Adipocyte (in vitro differentiated cells): Measurements from ENCODE around the gene SNAP91.
"Not testable (repeated sequence)": the region's sequence is repeated elsewhere in the genome, so short reads cannot be mapped to it uniquely, and the experiment has no call there.

Experiments
- DNase-seq: peaks from one replicate; pipeline ENCODE4 v3.0.0-alpha.2; 2015; ENCODE audit warnings: low read depth
- H3K27me3 ChIP-seq: replicated peaks from 2 replicates; pipeline ENCODE4 v1.7.0; 2013; ENCODE audit warnings: mild to moderate bottlenecking, low read length, moderate library complexity; ENCODE audit not compliant: control insufficient read depth, insufficient read depth
- H3K36me3 ChIP-seq: 2 replicates; pipeline ENCODE4 v1.7.0; 2013; ENCODE audit warnings: low read length, mild to moderate bottlenecking, moderate library complexity; ENCODE audit not compliant: control insufficient read depth, insufficient read depth, severe bottlenecking
- H3K4me1 ChIP-seq: 2 replicates; pipeline ENCODE4 v1.7.0; 2013; ENCODE audit warnings: mild to moderate bottlenecking, low read length, moderate library complexity; ENCODE audit not compliant: control insufficient read depth, insufficient read depth
- H3K4me3 ChIP-seq: 2 replicates; pipeline ENCODE4 v1.7.0; 2013; ENCODE audit warnings: mild to moderate bottlenecking, low read length, moderate library complexity
- H3K9ac ChIP-seq: 2 replicates; pipeline ENCODE4 v1.7.0; 2013; ENCODE audit warnings: mild to moderate bottlenecking, low read length, moderate library complexity
- H3K9me3 ChIP-seq: 2 replicates; pipeline ENCODE4 v1.7.0; 2013; ENCODE audit warnings: mild to moderate bottlenecking, low read length, moderate library complexity; ENCODE audit not compliant: control insufficient read depth

SNAP91 gene

GRCh38 chr6:83708970-83709747, at the start of gene SNAP91:
TSS of gene SNAP91 (minus strand) at chr6:83709101. CDS start at chr6:83707927, 1,174 bp downstream.
- Histone ChIP-seq H3K4me3 (peak within 1 kb of the TSS; percentile 73), H3K27me3 (peaks cover 28% of the 10 kb centered on the region), H3K4me1 (no peaks in the 10 kb centered on the region), H3K9ac (no peak within 1 kb of the TSS), H3K36me3 (no peaks in the 10 kb centered on the region), H3K9me3 (peaks cover 27% of the 10 kb centered on the region)
- no peak for DNase-seq

- no peak for DNase-seq
- H3K4me1 ChIP-seq = no peaks in the 10 kb centered on the region
- no peaks in the 10 kb centered on the region for H3K27me3 ChIP-seq
- H3K9me3 ChIP-seq = peaks cover 23% of the 10 kb centered on the region
- H3K9ac ChIP-seq = no peak overlapping the region
- H3K36me3 ChIP-seq = no peaks in the 10 kb centered on the region
- no peak overlapping the region for H3K4me3 ChIP-seq
Measured at GRCh38 chr6:83758533-83758932, 49.6 kb upstream of the SNAP91 start.

- Histone ChIP-seq H3K4me3 (no peak overlapping the region), H3K36me3 (no peaks in the 10 kb centered on the region), H3K9ac (no peak overlapping the region), H3K9me3 (peaks cover 33% of the 10 kb centered on the region), H3K27me3 (no peaks in the 10 kb centered on the region), H3K4me1 (no peaks in the 10 kb centered on the region)
- no peak for DNase-seq
Measured at GRCh38 chr6:83757021-83757420, 48.1 kb upstream of the SNAP91 start.

GRCh38 chr6:83756565-83756964, 47.7 kb upstream of the SNAP91 start:
- no peaks in the 10 kb centered on the region for H3K27me3 ChIP-seq
- H3K4me3 ChIP-seq = no peak overlapping the region
- no peak for DNase-seq
- H3K9me3 ChIP-seq = peaks cover 33% of the 10 kb centered on the region
- no peaks in the 10 kb centered on the region for H3K36me3 ChIP-seq
- no peaks in the 10 kb centered on the region for H3K4me1 ChIP-seq
- H3K9ac ChIP-seq = no peak overlapping the region

GRCh38 chr6:83752375-83752774, 43.5 kb upstream of the SNAP91 start:
- H3K36me3 ChIP-seq, H3K4me1 ChIP-seq, H3K27me3 ChIP-seq, H3K4me3 ChIP-seq, DNase-seq, H3K9ac ChIP-seq: not testable (repeated sequence)
- peaks cover 30% of the 10 kb centered on the region for H3K9me3 ChIP-seq

- DNase-seq = no peak
- Histone ChIP-seq H3K4me3 (no peak overlapping the region), H3K4me1 (no peaks in the 10 kb centered on the region), H3K36me3 (no peaks in the 10 kb centered on the region), H3K27me3 (no peaks in the 10 kb centered on the region), H3K9ac (no peak overlapping the region), H3K9me3 (no peaks in the 10 kb centered on the region)
Measured at GRCh38 chr6:83741089-83741488, 32.2 kb upstream of the SNAP91 start.

- Histone ChIP-seq H3K4me1 (peaks cover 4% of the 10 kb centered on the region), H3K36me3 (no peaks in the 10 kb centered on the region), H3K27me3 (no peaks in the 10 kb centered on the region), H3K4me3 (no peak overlapping the region), H3K9me3 (no peaks in the 10 kb centered on the region), H3K9ac (no peak overlapping the region)
- DNase-seq = no peak
Measured at GRCh38 chr6:83735461-83735860, 26.6 kb upstream of the SNAP91 start.

- Histone ChIP-seq H3K4me3 (no peak overlapping the region), H3K9me3 (no peaks in the 10 kb centered on the region), H3K36me3 (no peaks in the 10 kb centered on the region), H3K4me1 (no peaks in the 10 kb centered on the region), H3K27me3 (no peaks in the 10 kb centered on the region), H3K9ac (no peak overlapping the region)
- no peak for DNase-seq
Measured at GRCh38 chr6:83729871-83730270, 21.0 kb upstream of the SNAP91 start.

GRCh38 chr6:83722876-83723275, 14.0 kb upstream of the SNAP91 start:
- no peak for DNase-seq
- Histone ChIP-seq H3K27me3 (no peaks in the 10 kb centered on the region), H3K9ac (no peak overlapping the region), H3K4me3 (no peak overlapping the region), H3K9me3 (no peaks in the 10 kb centered on the region), H3K36me3 (no peaks in the 10 kb centered on the region), H3K4me1 (no peaks in the 10 kb centered on the region)

GRCh38 chr6:83717809-83718208, 8.9 kb upstream of the SNAP91 start:
- no peaks in the 10 kb centered on the region for H3K9me3 ChIP-seq
- DNase-seq = no peak
- no peaks in the 10 kb centered on the region for H3K4me1 ChIP-seq
- no peak overlapping the region for H3K4me3 ChIP-seq
- H3K9ac ChIP-seq = no peak overlapping the region
- H3K27me3 ChIP-seq = no peaks in the 10 kb centered on the region
- no peaks in the 10 kb centered on the region for H3K36me3 ChIP-seq

- H3K9ac ChIP-seq = no peak overlapping the region
- peaks cover 27% of the 10 kb centered on the region for H3K9me3 ChIP-seq
- no peak for DNase-seq
- H3K4me3 ChIP-seq = no peak overlapping the region
- no peaks in the 10 kb centered on the region for H3K4me1 ChIP-seq
- H3K36me3 ChIP-seq = no peaks in the 10 kb centered on the region
- peaks cover 27% of the 10 kb centered on the region for H3K27me3 ChIP-seq
Measured at GRCh38 chr6:83711958-83712357, 3.1 kb upstream of the SNAP91 start.

- Histone ChIP-seq H3K9me3 (peaks cover 27% of the 10 kb centered on the region), H3K4me1 (no peaks in the 10 kb centered on the region), H3K27me3 (peaks cover 28% of the 10 kb centered on the region), H3K9ac (no peak overlapping the region), H3K4me3 (no peak overlapping the region), H3K36me3 (no peaks in the 10 kb centered on the region)
- DNase-seq = no peak
Measured at GRCh38 chr6:83709748-83710050, 798 bp upstream of the SNAP91 start.
